Measurements from ENCODE around the gene RIPPLY2.

RIPPLY2 gene

GRCh38 chr6:83905648-83906047, 52.5 kb downstream of the RIPPLY2 start:
- no peak for DNase-seq (ENCODE audit: low spot score)

Measured in NAMALWA (cell line).